ENCODE results near the gene MRPL10. TPM values are rescaled to one million over a fixed set of nuclear protein-coding genes. Genes with fewer than 3 reads are reported as not detected.

The MRPL10 gene
- total RNA-seq, 1 experiment from 2014 or later, result 67.2 TPM

- Histone ChIP-seq H3K4ac (ENCODE audit: low read depth, low read length) (no peak overlapping the region), H3K27ac (ENCODE audit: insufficient read length, low read depth, low read length) (no peak overlapping the region), H3K18ac (ENCODE audit: insufficient read length, low read depth, low read length) (no peak overlapping the region), H3T11ph (ENCODE audit: low read length) (no peak overlapping the region), H3K14ac (ENCODE audit: insufficient read depth, low read length) (no peak overlapping the region), H3K4me2 (ENCODE audit: insufficient read depth, insufficient read length, low read length) (no peak overlapping the region), H4K91ac (ENCODE audit: insufficient read length, low read depth, low read length) (no peak overlapping the region), H4K5ac (ENCODE audit: insufficient read length, low read depth, low read length) (no peak overlapping the region), H3K56ac (ENCODE audit: insufficient read length, low read depth, low read length) (no peak overlapping the region), H3K4me1 (ENCODE audit: insufficient read depth, low read length) (no peaks in the 10 kb centered on the region), H2AK5ac (ENCODE audit: insufficient read length, low read length) (no peak overlapping the region), H2BK15ac (ENCODE audit: low read depth, low read length) (no peak overlapping the region), H3K79me1 (ENCODE audit: insufficient read depth, low read depth, low read length, poor library complexity, severe bottlenecking) (no peaks in the 10 kb centered on the region), H3K79me2 (ENCODE audit: insufficient read depth, low read length) (no peaks in the 10 kb centered on the region), H2AFZ (ENCODE audit: low read length) (no peak overlapping the region), H2BK12ac (ENCODE audit: insufficient read length, low read depth, low read length) (no peak overlapping the region), H3K9ac (ENCODE audit: extremely low read depth, insufficient read length, low read length) (no peak overlapping the region), H3K27me3 (ENCODE audit: insufficient read depth, low read length) (no peaks in the 10 kb centered on the region; the same call in 1 of the 2 replicates), H2BK5ac (ENCODE audit: insufficient read length, low read length) (no peak overlapping the region), H2BK120ac (ENCODE audit: low read depth, low read length, poor library complexity, severe bottlenecking) (no peak overlapping the region), H3K23ac (ENCODE audit: insufficient read length, low read depth, low read length) (no peak overlapping the region), H2BK20ac (ENCODE audit: low read depth, low read length, poor library complexity, severe bottlenecking) (no peak overlapping the region), H3K9me3 (ENCODE audit: control insufficient read depth, low read depth, low read length) (no peaks in the 10 kb centered on the region), H4K8ac (replicated peaks; ENCODE audit: insufficient read length, low read depth, low read length) (no peak overlapping the region), H3K23me2 (ENCODE audit: insufficient read length, low read depth, low read length, poor library complexity, severe bottlenecking) (no peaks in the 10 kb centered on the region), H4K20me1 (ENCODE audit: control insufficient read depth, insufficient read depth, insufficient read length) (no peaks in the 10 kb centered on the region)
- H3K9me3 Mint-ChIP-seq, result no peaks in the 10 kb centered on the region
- TF ChIP-seq CTCF (conservative IDR thresholded peaks at IDR 0.05), result no peak
- WGBS (ENCODE audit: extremely low coverage, insufficient read length, low lambda C conversion rate), result no CpG with 5 or more reads among the region's 5 CpGs
- no peak for DNase-seq
- peaks cover 7% of the 10 kb centered on the region for H3K27me3 Mint-ChIP-seq (ENCODE audit: low read depth)
- no peak overlapping the region for H3K27ac Mint-ChIP-seq
- H3K4me3 Mint-ChIP-seq, result no peak overlapping the region
- H3K4me1 Mint-ChIP-seq, result no peaks in the 10 kb centered on the region
- peaks cover 0 to 7% (median 0%) of the 10 kb centered on the region in 3 experiments; a peak in 3 of 7 replicates for H3K36me3 Mint-ChIP-seq (ENCODE audit: insufficient read depth in 1 of 3, low read depth in 3 of 3)
These were observed 28.1 kb downstream of the MRPL10 start for GRCh38 chr17:47803201-47803600.

Data from H9 (cell line).